NCI-H2107 (cell line): ENCODE results near the gene TMPRSS11B.
"Not testable (repeated sequence)": the region's sequence is repeated elsewhere in the genome, so short reads cannot be mapped to it uniquely, and the experiment has no call there.

Source experiments
- DNase-seq: peaks from one replicate; lab custom pipeline; 2025; lab: John Stamatoyannopoulos, UW

TMPRSS11B gene, protein sequence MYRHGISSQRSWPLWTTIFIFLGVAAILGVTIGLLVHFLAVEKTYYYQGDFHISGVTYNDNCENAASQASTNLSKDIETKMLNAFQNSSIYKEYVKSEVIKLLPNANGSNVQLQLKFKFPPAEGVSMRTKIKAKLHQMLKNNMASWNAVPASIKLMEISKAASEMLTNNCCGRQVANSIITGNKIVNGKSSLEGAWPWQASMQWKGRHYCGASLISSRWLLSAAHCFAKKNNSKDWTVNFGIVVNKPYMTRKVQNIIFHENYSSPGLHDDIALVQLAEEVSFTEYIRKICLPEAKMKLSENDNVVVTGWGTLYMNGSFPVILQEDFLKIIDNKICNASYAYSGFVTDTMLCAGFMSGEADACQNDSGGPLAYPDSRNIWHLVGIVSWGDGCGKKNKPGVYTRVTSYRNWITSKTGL

DNA sequence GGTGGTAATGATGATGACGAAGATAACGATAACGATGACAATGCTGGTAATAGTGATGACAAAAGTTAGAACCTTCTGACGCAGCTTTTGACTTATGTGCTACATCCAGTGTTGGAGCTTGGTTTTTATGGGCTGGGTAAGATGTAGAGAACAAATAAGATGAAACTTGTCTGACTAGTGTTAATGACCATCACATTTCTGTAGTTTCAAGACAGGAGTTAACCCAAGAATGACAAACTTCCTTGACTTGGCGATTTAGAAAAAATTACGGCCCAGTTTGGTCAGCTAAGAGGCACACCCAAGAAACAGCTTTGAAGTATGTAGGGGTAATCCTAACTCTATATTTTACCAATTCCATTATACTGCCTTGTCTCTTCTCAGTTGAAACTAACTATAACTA lies at the start of gene TMPRSS11B:
TSS of gene TMPRSS11B (minus strand) at position 101 of the 400 bp plus-strand sequence. CDS start 136 bp downstream, outside the sequence.
- no peak for DNase-seq

DNA sequence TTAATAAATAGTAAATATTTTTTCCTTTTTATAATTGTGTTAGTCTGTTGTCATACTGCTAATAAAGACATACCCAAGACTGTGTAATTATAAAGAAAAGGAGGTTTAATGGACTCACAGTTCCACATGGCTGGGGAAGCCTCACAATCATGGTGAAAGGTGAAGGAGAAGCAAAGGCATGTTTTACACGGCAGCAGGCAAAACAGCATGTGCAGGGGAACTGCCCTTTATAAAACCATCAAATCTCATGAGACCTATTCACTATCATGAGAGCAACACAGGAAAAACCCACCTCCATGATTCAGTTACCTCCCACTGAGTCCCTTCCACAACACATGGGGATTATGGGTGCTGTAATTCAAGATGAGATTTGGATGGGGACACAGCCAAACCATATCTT lies 45.8 kb upstream of the TMPRSS11B start:
- DNase-seq, result no peak

- DNase-seq, result no peak
These were observed 42.9 kb upstream of the TMPRSS11B start for GRCh38 chr4:68288393-68288740.

GRCh38 chr4:68287704-68288392 lies 42.4 kb upstream of the TMPRSS11B start:
- DNase-seq, result no peak

GRCh38 chr4:68283714-68284113 lies 38.2 kb upstream of the TMPRSS11B start:
- no peak for DNase-seq

DNA sequence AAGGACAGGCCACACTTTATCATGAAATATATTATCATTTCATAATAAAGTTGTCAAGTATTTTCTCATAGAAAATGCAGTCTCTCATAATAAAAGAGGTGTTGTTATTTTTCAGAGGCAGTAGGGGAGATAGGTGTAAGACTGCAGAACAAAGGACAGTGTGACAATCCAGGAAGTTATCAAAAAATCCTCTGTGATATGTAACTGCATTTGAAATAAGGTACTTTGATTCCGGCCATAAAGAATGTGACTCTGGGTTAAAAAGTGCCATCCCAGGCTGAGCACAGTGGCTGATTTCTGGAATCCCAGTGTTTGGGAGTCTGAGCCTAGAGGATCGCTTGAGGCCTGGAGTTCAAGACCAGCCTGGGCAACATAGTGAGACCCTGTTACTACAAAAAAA lies 37.6 kb upstream of the TMPRSS11B start:
- DNase-seq, result no peak

GRCh38 chr4:68281796-68282740 lies 36.6 kb upstream of the TMPRSS11B start:
- DNase-seq, result not testable (repeated sequence)

GRCh38 chr4:68278029-68278428 lies 32.5 kb upstream of the TMPRSS11B start:
- DNase-seq, result no peak

GRCh38 chr4:68277627-68278026 lies 32.1 kb upstream of the TMPRSS11B start:
- DNase-seq, result no peak

GRCh38 chr4:68272860-68273259 lies 27.4 kb upstream of the TMPRSS11B start:
- no peak for DNase-seq

- DNase-seq, result no peak
These were observed 26.9 kb upstream of the TMPRSS11B start for GRCh38 chr4:68272380-68272779.

DNA sequence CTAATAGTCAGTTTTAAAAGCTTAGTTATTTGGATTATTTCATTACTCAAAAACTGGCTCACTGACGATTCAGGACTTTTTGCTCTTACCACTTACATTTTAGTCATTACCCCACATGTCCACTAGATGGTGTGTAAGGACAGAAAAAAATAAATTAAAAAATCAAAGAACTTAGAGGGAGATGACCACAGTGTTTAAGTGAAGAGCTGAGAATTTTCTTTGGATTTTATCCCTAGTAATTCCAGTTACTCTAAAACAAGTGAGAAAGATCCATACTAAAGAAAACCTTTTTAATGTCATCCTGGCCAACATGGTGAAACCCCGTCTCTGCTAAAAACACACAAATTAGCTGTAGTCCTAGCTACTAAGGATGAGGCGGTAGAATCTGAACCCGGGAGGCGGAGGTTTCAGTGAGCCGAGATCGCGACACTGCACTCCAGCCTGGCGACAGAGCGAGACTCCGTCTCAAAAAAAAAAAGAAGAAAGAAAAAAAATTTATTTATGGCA lies 26.4 kb upstream of the TMPRSS11B start:
- no peak for DNase-seq

DNA sequence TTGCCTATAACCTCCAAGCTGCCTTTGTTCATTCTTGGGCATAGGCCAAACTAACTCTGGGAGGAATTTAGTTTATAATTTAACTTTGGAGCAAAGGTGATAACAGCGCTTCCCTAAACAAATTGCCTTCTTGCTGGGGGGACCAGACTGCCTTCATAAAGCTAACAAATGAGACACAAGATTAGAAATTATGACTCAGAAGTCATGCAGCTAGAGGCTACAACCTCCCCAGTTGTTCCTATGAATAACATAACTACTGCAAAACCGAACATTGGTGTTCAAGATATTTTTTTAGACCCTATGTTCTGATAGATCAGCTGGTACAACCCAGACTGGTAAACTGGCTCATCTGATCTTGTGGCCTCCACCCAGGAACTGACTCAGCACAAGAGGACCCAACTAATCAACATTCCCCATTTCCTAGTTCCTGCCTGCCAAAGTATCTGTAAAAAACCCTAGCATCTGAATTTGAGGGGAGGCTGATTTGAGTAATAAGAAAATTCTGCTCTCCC lies 22.0 kb upstream of the TMPRSS11B start:
- no peak for DNase-seq

DNA sequence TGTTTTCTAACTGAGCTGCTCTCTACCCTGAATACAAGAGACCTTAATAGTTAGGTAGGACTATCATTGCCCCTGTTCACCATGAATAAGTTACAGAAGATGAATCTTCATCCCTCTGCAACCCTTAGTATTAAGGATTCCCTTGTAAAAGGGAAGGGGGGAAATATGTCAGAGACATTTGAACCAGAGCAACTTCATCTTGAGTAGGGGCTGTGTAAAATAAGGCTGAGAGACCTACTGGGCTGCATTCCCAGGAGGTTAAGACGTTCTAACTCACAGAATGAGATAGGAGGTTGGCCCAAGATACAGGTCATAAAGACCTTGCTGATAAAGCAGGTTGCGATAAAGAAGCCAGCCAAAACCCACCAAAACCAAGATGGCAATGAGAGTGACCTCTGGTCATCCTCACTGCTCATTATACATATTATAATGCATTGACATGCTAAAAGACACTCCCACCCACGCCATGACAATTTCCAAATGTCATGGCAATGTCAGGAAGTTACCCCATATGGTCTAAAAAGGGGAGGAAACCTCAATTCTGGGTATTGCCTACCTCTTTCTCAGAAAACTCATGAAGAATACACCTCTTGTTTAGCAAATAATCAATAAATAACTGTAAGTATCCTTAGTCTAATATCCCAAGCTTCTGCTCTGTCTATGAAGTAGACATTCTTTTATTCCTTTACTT lies 19.5 kb upstream of the TMPRSS11B start:
- no peak for DNase-seq

DNA sequence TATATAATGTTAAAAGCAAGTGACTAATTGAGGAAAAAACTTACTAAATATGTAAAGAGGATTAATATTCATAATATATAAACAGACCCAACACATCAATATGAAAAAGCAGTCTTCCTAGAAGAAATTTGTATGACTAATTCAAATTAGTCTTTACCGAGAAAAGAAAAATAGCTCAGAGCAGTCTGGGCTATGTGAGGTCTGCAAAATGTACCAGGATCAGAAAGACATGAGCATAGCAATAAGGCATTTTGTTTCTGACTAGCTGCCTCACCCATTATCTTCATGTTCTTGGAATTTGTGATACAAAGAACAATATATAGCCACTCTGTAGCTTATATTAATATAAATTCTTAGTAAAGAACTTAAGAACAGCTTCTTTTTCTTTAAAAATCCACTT lies 13.7 kb upstream of the TMPRSS11B start:
- DNase-seq, result no peak

GRCh38 chr4:68257719-68258118 lies 12.2 kb upstream of the TMPRSS11B start:
- DNase-seq, result no peak

GRCh38 chr4:68256284-68256683 lies 10.8 kb upstream of the TMPRSS11B start:
- DNase-seq, result no peak

GRCh38 chr4:68250151-68250930 lies 4.8 kb upstream of the TMPRSS11B start:
- no peak for DNase-seq

DNA sequence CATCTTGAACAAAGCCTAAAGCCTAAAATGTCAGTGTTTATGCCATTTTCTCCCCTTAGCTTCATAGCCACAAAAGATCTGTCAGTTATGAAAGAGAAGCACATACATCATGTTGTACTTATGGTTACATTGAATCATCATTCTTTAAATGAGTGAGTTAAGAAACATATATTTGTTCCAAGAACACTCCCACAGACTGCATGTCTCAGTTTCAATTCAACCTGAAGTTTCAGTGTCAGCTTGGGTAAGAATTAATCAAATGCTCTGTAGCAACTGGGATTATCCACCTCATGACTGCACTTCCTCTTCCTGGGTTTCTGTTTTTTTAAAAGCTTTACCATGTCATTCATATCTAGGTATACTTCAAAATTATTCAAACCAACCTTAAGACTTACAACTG lies 3.9 kb upstream of the TMPRSS11B start:
- DNase-seq, result no peak

DNA sequence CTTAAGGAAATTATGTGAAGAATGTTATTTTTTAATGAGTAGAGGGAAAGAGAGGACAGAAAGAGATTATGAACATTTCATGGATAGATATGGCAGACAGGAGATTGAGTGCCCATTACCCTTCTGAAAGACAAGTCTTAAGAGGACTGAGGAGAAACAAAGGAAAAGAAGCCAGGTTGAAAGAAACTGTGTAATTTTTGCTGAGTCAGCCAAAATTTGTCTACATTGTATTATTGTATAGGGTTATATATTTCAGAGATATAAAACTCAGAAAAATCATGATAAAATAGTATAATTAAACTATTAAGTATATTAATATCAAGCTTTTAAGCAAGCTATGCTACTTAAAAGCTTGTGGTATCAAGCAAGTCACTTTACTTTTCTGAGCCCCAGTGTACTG lies 4.9 kb downstream of the TMPRSS11B start:
- DNase-seq, result no peak

GRCh38 chr4:68228568-68228967 lies 16.9 kb downstream of the TMPRSS11B start:
- DNase-seq, result no peak
